ENCODE data around the gene IL34. TPM values are rescaled to one million over a fixed set of nuclear protein-coding genes. Genes with fewer than 3 reads are reported as not detected.

IL34 gene
- total and polyA plus RNA-seq, 2 experiments from 2014 or later = 4.3 to 6.6 TPM

- no peak for TF ChIP-seq ZNF462 (CRISPR knock-in tag; IDR thresholded peaks at IDR 0.05)
- TF ChIP-seq CREB1 (CRISPR knock-in tag; IDR thresholded peaks at IDR 0.05; ENCODE audit: low read depth) = no peak
Measured at GRCh38 chr16:70686376-70687101, 40.2 kb downstream of the IL34 start (continued).

GRCh38 chr16:70687102-70687511, 40.7 kb downstream of the IL34 start:
- H3K36me3 Mint-ChIP-seq (ENCODE audit: low read depth) = no peaks in the 10 kb centered on the region; the same call in 2 of the 3 replicates
- H3K4me1 ChIP-seq (ENCODE audit: insufficient read depth) = peaks cover 10% of the 10 kb centered on the region; the same call in 1 of the 2 replicates
- peak overlapping the region; percentile 45; the same call in 1 of the 2 replicates for H3K27ac ChIP-seq (ENCODE audit: low read depth)
- no peak overlapping the region for H3K27ac Mint-ChIP-seq
- H3K79me2 ChIP-seq (replicated peaks; ENCODE audit: insufficient read depth) = no peaks in the 10 kb centered on the region
- peak overlapping the region; percentile 78; the same call in 1 of the 2 replicates for H3K4me2 ChIP-seq
- peak overlapping the region; percentile 74 for H3K4me3 Mint-ChIP-seq
- H3K9me3 Mint-ChIP-seq = no peaks in the 10 kb centered on the region; the same call in 2 of the 3 replicates
- peaks cover 8% of the 10 kb centered on the region for H3K27me3 ChIP-seq (ENCODE audit: insufficient read depth)
- no peaks in the 10 kb centered on the region for H3K36me3 ChIP-seq (ENCODE audit: insufficient read depth)
- peaks cover 4% of the 10 kb centered on the region for H4K20me1 ChIP-seq (replicated peaks; ENCODE audit: insufficient read depth)
- H3K9me2 ChIP-seq (ENCODE audit: insufficient read depth) = no peaks in the 10 kb centered on the region
- no peak overlapping the region for H2AFZ ChIP-seq
- peaks cover 29% of the 10 kb centered on the region for H3K4me1 Mint-ChIP-seq
- peak; percentile 12 for ATAC-seq
- H3K4me3 ChIP-seq = no peak overlapping the region
- DNase-seq (ENCODE audit: low spot score) = no peak
- H3K27me3 Mint-ChIP-seq (ENCODE audit: insufficient read depth, low read depth, poor library complexity) = peaks cover 25% of the 10 kb centered on the region
- H3F3A ChIP-seq (replicated peaks; ENCODE audit: low read depth) = peaks cover 22% of the 10 kb centered on the region; the same call in 1 of the 2 replicates
- TF ChIP-seq ZNF331 (CRISPR knock-in tag; IDR thresholded peaks at IDR 0.05; ENCODE audit: low read depth) = no peak
- no peak for TF ChIP-seq ZNF462 (CRISPR knock-in tag; IDR thresholded peaks at IDR 0.05)
- TF ChIP-seq STAT1 (IDR thresholded peaks at IDR 0.05; ENCODE audit: unreplicated experiment) = no peak
- TF ChIP-seq EZH2phosphoT487 (IDR thresholded peaks at IDR 0.05; ENCODE audit: unreplicated experiment) = no peak
- TF ChIP-seq NANOG (IDR thresholded peaks at IDR 0.05; ENCODE audit: borderline replicate concordance) = no peak

Data from GM23338 (cell line).